ENCODE data around the gene NR2C2AP. TPM values are rescaled to one million over a fixed set of nuclear protein-coding genes. Genes with fewer than 3 reads are reported as not detected.

NR2C2AP gene, protein sequence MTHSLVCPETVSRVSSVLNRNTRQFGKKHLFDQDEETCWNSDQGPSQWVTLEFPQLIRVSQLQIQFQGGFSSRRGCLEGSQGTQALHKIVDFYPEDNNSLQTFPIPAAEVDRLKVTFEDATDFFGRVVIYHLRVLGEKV
- total RNA-seq = 37.1 and 39.2 TPM in 2 replicates

DNA sequence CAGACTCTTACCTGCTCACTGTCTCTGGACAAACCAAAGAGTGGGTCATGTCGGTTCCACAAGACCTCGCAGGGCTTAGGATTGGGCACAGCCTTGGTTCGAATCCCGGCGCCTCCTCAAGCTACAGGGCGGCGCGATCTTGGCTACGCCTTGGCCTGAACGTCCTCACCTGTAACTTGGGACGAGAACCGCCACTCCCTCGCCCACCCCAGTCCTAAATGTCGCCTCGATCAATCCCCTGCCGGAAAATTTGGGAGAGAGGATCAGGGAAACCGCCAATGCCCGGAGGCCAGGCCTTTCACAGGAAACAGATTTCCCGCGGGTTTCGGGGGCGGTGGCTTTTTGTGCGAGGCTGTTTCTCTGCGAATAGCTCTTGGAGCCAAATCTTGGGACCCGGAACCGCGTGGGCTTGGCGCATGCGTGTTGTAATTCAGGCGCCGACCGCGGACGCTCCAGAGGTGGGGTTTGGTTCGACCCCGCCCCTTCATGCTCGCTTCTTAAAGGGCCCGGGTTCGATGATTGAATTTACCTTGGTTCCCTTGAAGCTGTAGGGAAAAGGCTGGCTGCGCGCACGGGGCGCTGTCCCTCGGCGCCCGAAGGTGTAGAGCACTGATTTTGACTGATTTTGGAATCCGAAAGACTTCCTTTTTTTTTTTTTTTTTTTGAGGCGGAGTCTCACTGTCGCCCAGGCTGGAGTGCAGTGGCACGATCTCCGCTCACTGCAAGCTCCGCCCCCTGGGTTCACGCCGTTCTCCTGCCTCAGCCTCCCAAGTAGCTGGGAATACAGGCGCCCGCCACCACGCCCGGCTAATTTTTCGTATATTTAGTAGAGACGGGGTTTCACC, at the start of gene NR2C2AP:
Gene NR2C2AP (minus strand): TSS at position 403 of the 845 bp plus-strand sequence. CDS start 354 bp downstream, at position 49.
- peaks cover 6% of the 10 kb centered on the region for H3K9me3 Mint-ChIP-seq
- TF ChIP-seq, protein P1, sequence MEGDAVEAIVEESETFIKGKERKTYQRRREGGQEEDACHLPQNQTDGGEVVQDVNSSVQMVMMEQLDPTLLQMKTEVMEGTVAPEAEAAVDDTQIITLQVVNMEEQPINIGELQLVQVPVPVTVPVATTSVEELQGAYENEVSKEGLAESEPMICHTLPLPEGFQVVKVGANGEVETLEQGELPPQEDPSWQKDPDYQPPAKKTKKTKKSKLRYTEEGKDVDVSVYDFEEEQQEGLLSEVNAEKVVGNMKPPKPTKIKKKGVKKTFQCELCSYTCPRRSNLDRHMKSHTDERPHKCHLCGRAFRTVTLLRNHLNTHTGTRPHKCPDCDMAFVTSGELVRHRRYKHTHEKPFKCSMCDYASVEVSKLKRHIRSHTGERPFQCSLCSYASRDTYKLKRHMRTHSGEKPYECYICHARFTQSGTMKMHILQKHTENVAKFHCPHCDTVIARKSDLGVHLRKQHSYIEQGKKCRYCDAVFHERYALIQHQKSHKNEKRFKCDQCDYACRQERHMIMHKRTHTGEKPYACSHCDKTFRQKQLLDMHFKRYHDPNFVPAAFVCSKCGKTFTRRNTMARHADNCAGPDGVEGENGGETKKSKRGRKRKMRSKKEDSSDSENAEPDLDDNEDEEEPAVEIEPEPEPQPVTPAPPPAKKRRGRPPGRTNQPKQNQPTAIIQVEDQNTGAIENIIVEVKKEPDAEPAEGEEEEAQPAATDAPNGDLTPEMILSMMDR (IDR thresholded peaks at IDR 0.05) = no peak
- H3K27ac Mint-ChIP-seq = peak within 1 kb of the TSS; percentile 86
- peaks cover 2% of the 10 kb centered on the region for H3K27me3 Mint-ChIP-seq
- H3K4me1 Mint-ChIP-seq = peaks cover 37% of the 10 kb centered on the region
- ChIA-PET POLR2A (interaction anchor here (0.6 to 3.6 kb wide), 11 partner anchors 10 to 465 kb away, joined by 3 to 69 read pairs (median 5); partner anchors contain the start of genes BORCS8, MEF2B, NDUFA13 and RFXANK), CTCF (interaction anchor here (1.4 kb wide), 1 partner anchor 29 kb away, joined by 4 read pairs; no protein-coding TSS in a partner anchor)
- intact Hi-C loops (cut with micrococcal nuclease) = loop anchor here (1.0 kb wide), 3 partner anchors 11 to 117 kb away; partner anchors contain the start of genes BORCS8, MAU2, RFXANK and SUGP1
- H3K36me3 Mint-ChIP-seq (ENCODE audit: low read depth) = peaks cover 30% of the 10 kb centered on the region
- ATAC-seq (ENCODE audit: low read depth) (peak; percentile 92), DNase-seq (peak; percentile 87)
- H3K4me3 Mint-ChIP-seq = peak within 1 kb of the TSS; percentile 94

DNA sequence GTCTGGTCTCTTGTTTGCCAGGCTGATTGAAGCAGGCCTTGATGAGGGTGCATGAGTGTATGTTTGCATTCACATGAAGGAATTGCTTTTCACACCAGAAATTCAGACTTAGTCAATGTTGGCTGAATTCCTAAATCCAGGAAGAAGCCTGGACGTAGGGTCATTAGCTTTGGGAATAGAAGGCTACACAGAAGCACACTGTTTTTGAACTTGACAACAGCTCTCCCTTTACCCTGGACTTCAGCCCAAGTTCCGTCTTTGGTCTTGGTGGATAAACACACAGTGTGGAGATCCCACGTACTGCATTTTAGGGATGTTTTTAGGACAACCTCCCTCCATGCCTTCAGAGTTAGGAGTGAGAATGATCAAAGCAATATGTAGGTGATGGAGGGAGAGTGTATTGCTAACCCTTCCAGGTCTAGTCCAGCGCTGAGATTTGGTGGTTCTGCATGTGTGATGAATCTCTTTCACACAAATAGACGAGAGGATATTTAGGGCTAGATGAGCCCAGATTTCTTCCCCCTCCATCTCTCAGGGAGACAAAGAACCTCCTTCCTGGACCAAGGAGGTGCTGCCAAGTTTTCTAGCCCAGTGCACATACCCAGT, 47.1 kb upstream of the NR2C2AP start:
- Mint-ChIP-seq H3K36me3 (ENCODE audit: low read depth) (no peaks in the 10 kb centered on the region), H3K4me1 (no peaks in the 10 kb centered on the region), H3K9me3 (no peaks in the 10 kb centered on the region), H3K27me3 (peaks cover 38% of the 10 kb centered on the region), H3K4me3 (no peak overlapping the region), H3K27ac (no peak overlapping the region)
- intact Hi-C loops (cut with micrococcal nuclease) = no loop called here
- ChIA-PET POLR2A (no interaction called here), CTCF (no interaction called here)
- no peak for ATAC-seq (ENCODE audit: low read depth)
- no peak for DNase-seq
- TF ChIP-seq, protein P1 (IDR thresholded peaks at IDR 0.05) = no peak

DNA sequence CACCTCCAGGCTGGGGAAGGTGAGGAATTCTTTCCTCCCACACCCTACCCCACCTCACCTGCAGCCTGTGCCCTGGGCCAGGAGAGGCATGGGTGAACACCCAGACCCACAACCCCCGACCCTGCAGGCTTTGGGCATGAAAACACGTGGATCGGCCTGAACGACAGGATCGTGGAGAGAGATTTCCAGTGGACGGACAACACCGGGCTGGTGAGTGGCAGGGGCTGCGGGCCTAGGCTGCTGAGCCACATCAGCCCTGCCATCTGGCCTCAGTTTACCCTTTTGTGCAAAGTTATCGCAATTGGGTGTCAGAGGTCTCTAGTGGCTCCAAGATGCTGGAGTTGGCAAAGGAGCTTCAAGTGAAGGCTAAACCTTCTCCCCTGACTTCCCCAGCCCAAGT, 37.3 kb upstream of the NR2C2AP start:
- TF ChIP-seq, protein P1 (IDR thresholded peaks at IDR 0.05) = no peak
- Mint-ChIP-seq H3K4me1 (no peaks in the 10 kb centered on the region), H3K9me3 (peaks cover 6% of the 10 kb centered on the region), H3K27ac (no peak overlapping the region), H3K4me3 (no peak overlapping the region), H3K36me3 (ENCODE audit: low read depth) (no peaks in the 10 kb centered on the region), H3K27me3 (peaks cover 10% of the 10 kb centered on the region)
- no peak for DNase-seq
- no peak for ATAC-seq (ENCODE audit: low read depth)
- POLR2A ChIA-PET = no interaction called here
- intact Hi-C loops (cut with micrococcal nuclease) = no loop called here
- CTCF ChIA-PET = no interaction called here

DNA sequence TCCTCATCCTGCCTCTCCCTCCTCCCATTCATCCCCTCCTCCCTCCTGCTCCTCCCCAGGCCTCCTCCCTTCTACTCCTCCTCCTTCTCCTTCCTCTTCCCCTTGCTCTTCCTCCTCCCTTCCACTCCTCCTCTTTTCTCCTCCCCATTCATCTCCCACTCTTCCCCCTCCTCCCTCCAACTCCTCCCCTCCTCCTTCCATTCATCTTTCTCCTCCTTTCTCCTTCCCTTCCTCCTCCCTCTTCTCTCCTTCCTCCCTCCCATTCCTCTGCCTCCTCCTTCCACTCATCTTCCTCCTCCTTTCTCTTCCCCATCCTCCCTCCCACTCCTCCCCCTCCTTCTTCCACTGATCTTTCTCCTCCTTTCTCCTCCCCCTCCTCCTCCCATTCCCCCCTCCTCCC, 36.5 kb upstream of the NR2C2AP start:
- intact Hi-C loops (cut with micrococcal nuclease) = no loop called here
- CTCF ChIA-PET = no interaction called here

More for the DNA sequence above, 36.5 kb upstream of the NR2C2AP start:
- Mint-ChIP-seq H3K36me3 (ENCODE audit: low read depth) (no peaks in the 10 kb centered on the region), H3K27ac (no peak overlapping the region), H3K27me3 (peaks cover 10% of the 10 kb centered on the region), H3K4me1 (no peaks in the 10 kb centered on the region), H3K9me3 (peaks cover 6% of the 10 kb centered on the region), H3K4me3 (no peak overlapping the region)
- POLR2A ChIA-PET = no interaction called here
- TF ChIP-seq, protein P1 (IDR thresholded peaks at IDR 0.05) = no peak
- ATAC-seq (ENCODE audit: low read depth) (no peak), DNase-seq (no peak)
